ENCODE data around the gene KLHDC10.

The KLHDC10 gene

DNA sequence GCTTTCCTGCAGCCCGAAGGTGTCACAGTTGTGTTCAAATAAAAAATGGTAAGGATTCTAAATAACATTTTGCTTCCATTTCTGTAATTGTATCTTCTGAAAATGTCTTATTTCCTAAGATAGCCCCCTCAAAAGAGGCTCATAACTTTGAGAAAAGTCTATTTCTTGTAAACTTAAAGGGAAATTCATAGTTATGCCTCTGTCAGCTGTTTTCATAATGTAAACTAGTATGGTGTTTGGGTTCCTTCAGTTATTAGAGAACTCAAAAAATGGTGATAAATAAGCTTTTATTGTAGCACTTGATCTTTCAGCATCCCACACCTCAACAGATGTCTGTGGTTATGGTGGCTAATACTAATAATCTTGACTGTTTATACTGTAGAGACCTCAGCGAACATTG, 57.1 kb downstream of the KLHDC10 start:
- Histone ChIP-seq H3K9ac (ENCODE audit: low read depth, low read length) (no peak overlapping the region), H3K27me3 (ENCODE audit: insufficient read depth, low read length, poor library complexity) (no peaks in the 10 kb centered on the region), H4K20me1 (ENCODE audit: insufficient read depth, low read length) (no peaks in the 10 kb centered on the region), H3K36me3 (ENCODE audit: insufficient read depth, low read length) (peaks cover 75% of the 10 kb centered on the region), H3K79me2 (ENCODE audit: insufficient read depth, low read length) (no peaks in the 10 kb centered on the region), H3K9me3 (ENCODE audit: insufficient read depth, low read length, severe bottlenecking) (no peaks in the 10 kb centered on the region), H3K4me3 (ENCODE audit: low read depth in 1 of 2, low read length in 2 of 2) (no peak overlapping the region), H3K27ac (ENCODE audit: low read length) (no peak overlapping the region), H3K4me1 (ENCODE audit: insufficient read depth, low read length) (no peaks in the 10 kb centered on the region), H3K4me2 (ENCODE audit: insufficient read depth, low read length) (no peak overlapping the region), H2AFZ (ENCODE audit: low read depth, low read length) (no peak overlapping the region)
- TF ChIP-seq, protein P1, sequence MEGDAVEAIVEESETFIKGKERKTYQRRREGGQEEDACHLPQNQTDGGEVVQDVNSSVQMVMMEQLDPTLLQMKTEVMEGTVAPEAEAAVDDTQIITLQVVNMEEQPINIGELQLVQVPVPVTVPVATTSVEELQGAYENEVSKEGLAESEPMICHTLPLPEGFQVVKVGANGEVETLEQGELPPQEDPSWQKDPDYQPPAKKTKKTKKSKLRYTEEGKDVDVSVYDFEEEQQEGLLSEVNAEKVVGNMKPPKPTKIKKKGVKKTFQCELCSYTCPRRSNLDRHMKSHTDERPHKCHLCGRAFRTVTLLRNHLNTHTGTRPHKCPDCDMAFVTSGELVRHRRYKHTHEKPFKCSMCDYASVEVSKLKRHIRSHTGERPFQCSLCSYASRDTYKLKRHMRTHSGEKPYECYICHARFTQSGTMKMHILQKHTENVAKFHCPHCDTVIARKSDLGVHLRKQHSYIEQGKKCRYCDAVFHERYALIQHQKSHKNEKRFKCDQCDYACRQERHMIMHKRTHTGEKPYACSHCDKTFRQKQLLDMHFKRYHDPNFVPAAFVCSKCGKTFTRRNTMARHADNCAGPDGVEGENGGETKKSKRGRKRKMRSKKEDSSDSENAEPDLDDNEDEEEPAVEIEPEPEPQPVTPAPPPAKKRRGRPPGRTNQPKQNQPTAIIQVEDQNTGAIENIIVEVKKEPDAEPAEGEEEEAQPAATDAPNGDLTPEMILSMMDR (IDR thresholded peaks at IDR 0.05; ENCODE audit: borderline replicate concordance, extremely low read depth, low read length, poor library complexity, severe bottlenecking): no peak
- TF ChIP-seq EZH2 (IDR thresholded peaks at IDR 0.05; ENCODE audit: borderline replicate concordance, low read depth, low read length, severe bottlenecking): no peak
- ATAC-seq (ENCODE audit: insufficient read depth, low read depth) (no peak), DNase-seq (no peak)

DNA sequence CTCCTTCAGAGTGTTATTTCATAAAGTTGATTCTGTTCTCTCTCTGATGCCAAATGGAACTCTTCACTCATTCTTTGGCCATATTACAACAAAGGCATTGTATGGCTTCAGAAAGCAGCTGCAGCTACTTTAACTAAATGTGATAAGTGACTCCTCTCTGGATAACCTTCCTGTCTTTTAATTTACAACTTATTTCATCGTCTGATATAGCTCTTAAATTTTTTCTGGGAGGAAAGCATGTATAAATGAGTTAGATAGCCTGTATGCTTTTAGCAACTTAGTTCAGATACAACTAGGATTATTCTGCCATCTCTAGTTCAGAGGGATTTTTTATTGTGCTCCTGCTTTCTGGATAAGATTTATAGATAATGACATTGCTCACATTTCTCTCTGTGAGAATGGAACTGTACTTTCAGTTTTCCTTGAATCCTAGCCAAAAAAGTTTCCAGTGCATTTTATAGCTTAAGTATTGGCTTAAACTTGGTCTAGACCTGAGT, 57.5 kb downstream of the KLHDC10 start:
- no peaks in the 10 kb centered on the region for H3K9me3 ChIP-seq (ENCODE audit: insufficient read depth, low read length, severe bottlenecking)
- no peaks in the 10 kb centered on the region for H3K79me2 ChIP-seq (ENCODE audit: insufficient read depth, low read length)
- H3K27me3 ChIP-seq (ENCODE audit: insufficient read depth, low read length, poor library complexity): no peaks in the 10 kb centered on the region
- no peak for TF ChIP-seq EZH2 (IDR thresholded peaks at IDR 0.05; ENCODE audit: borderline replicate concordance, low read depth, low read length, severe bottlenecking)
- TF ChIP-seq, protein P1 (IDR thresholded peaks at IDR 0.05; ENCODE audit: borderline replicate concordance, extremely low read depth, low read length, poor library complexity, severe bottlenecking): no peak
- H3K9ac ChIP-seq (ENCODE audit: low read depth, low read length): no peak overlapping the region
- H3K36me3 ChIP-seq (ENCODE audit: insufficient read depth, low read length): peaks cover 75% of the 10 kb centered on the region
- no peak overlapping the region for H3K4me2 ChIP-seq (ENCODE audit: insufficient read depth, low read length)
- H4K20me1 ChIP-seq (ENCODE audit: insufficient read depth, low read length): no peaks in the 10 kb centered on the region
- no peak overlapping the region for H3K27ac ChIP-seq (ENCODE audit: low read length)
- no peak overlapping the region for H3K4me3 ChIP-seq (ENCODE audit: low read depth in 1 of 2, low read length in 2 of 2)
- no peaks in the 10 kb centered on the region for H3K4me1 ChIP-seq (ENCODE audit: insufficient read depth, low read length)
- no peak overlapping the region for H2AFZ ChIP-seq (ENCODE audit: low read depth, low read length)
- ATAC-seq (ENCODE audit: insufficient read depth, low read depth) (no peak), DNase-seq (no peak)

DNA sequence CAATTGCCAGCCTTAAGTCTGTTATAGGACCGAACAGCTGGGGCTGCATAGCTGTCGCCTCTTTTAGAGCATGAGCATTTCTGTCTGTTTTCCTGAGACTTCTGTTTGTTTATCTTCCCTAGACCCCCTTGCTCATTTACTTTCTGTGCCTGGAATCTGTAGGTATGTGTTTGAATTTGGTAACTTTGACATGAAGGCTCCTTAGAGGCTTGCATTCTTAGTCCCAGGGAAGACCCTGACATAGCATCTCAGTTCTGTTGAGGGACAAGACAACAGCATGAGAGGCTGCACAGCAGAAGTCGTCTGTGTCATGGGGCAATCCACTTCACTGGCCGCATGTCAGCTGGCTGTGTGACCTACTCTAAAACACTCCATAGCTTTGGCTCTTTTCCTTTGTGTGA, 58.7 kb downstream of the KLHDC10 start:
- no peaks in the 10 kb centered on the region for H3K9me3 ChIP-seq (ENCODE audit: insufficient read depth, low read length, severe bottlenecking)
- no peak overlapping the region for H3K9ac ChIP-seq (ENCODE audit: low read depth, low read length)
- no peak for DNase-seq
- no peaks in the 10 kb centered on the region for H3K79me2 ChIP-seq (ENCODE audit: insufficient read depth, low read length)
- ATAC-seq (ENCODE audit: insufficient read depth, low read depth): no peak
- TF ChIP-seq, protein P1 (IDR thresholded peaks at IDR 0.05; ENCODE audit: borderline replicate concordance, extremely low read depth, low read length, poor library complexity, severe bottlenecking): no peak
- TF ChIP-seq EZH2 (IDR thresholded peaks at IDR 0.05; ENCODE audit: borderline replicate concordance, low read depth, low read length, severe bottlenecking): no peak
- H3K4me1 ChIP-seq (ENCODE audit: insufficient read depth, low read length): no peaks in the 10 kb centered on the region
- H2AFZ ChIP-seq (ENCODE audit: low read depth, low read length): no peak overlapping the region
- no peaks in the 10 kb centered on the region for H4K20me1 ChIP-seq (ENCODE audit: insufficient read depth, low read length)
- H3K27me3 ChIP-seq (ENCODE audit: insufficient read depth, low read length, poor library complexity): no peaks in the 10 kb centered on the region
- H3K36me3 ChIP-seq (ENCODE audit: insufficient read depth, low read length): peaks cover 75% of the 10 kb centered on the region
- no peak overlapping the region for H3K4me2 ChIP-seq (ENCODE audit: insufficient read depth, low read length)
- H3K27ac ChIP-seq (ENCODE audit: low read length): no peak overlapping the region
- no peak overlapping the region for H3K4me3 ChIP-seq (ENCODE audit: low read depth in 1 of 2, low read length in 2 of 2)
